Neural progenitor cell (in vitro differentiated cells): ENCODE measurements around the gene SLC35E3. TPM values are rescaled to one million over a fixed set of nuclear protein-coding genes. Genes with fewer than 3 reads are reported as not detected.
A peak's percentile ranks its signal among the peaks of the same experiment; 100 is the strongest.
"Not testable (repeated sequence)": the region's sequence is repeated elsewhere in the genome, so short reads cannot be mapped to it uniquely, and the experiment has no call there.

Experiments
- DNase-seq: peaks from one replicate; pipeline ENCODE4 v3.0.0-alpha.2; 2016; ENCODE audit warnings: low spot score
- H2AFZ ChIP-seq: fragments of 200-600 bp; sonication (generic); replicated peaks from 2 replicates; pipeline ENCODE4 v1.6.1; 2016; ENCODE audit warnings: antibody characterized with exemption
- H3F3A ChIP-seq: fragments of 200-600 bp; sonication (generic); 2 replicates; pipeline ENCODE4 v1.6.1; 2016; ENCODE audit warnings: antibody characterized with exemption, low read depth
- H3K27ac ChIP-seq: fragments of 200-600 bp; sonication (generic); 2 replicates; pipeline ENCODE4 v1.5.1; 2016; ENCODE audit warnings: mild to moderate bottlenecking
- H3K27me3 ChIP-seq: fragments of 200-600 bp; sonication (generic); 2 replicates; pipeline ENCODE4 v1.6.1; 2016; ENCODE audit warnings: mild to moderate bottlenecking, moderate library complexity
- H3K36me3 ChIP-seq: fragments of 200-600 bp; sonication (generic); 2 replicates; pipeline ENCODE4 v1.5.1; 2016
- H3K4me1 ChIP-seq: fragments of 200-600 bp; sonication (generic); 2 replicates; pipeline ENCODE4 v1.6.1; 2016; ENCODE audit warnings: mixed run types
- H3K4me2 ChIP-seq: fragments of 200-600 bp; sonication (generic); 2 replicates; pipeline ENCODE4 v1.6.1; 2016
- H3K4me3 ChIP-seq: fragments of 200-600 bp; sonication (generic); 2 replicates; pipeline ENCODE4 v1.5.1; 2016
- H3K79me2 ChIP-seq: fragments of 200-600 bp; sonication (generic); 2 replicates; pipeline ENCODE4 v1.6.1; 2016; ENCODE audit warnings: low read depth
- H3K9ac ChIP-seq: fragments of 200-600 bp; sonication (generic); 2 replicates; pipeline ENCODE4 v1.6.1; 2016
- H3K9me3 ChIP-seq: fragments of 200-600 bp; sonication (generic); 2 replicates; pipeline ENCODE4 v1.5.1; 2016; ENCODE audit warnings: low read depth
- H4K20me1 ChIP-seq: fragments of 200-600 bp; sonication (generic); 2 replicates; pipeline ENCODE4 v1.6.1; 2016; ENCODE audit warnings: low read depth
- H3K27ac Mint-ChIP-seq: 3 replicates; pipeline ENCODE4 v1.8.0; 2021; ENCODE audit warnings: mixed read lengths
- H3K27me3 Mint-ChIP-seq: 2 replicates; pipeline ENCODE4 v1.8.0; 2022; ENCODE audit warnings: low read depth, mild to moderate bottlenecking, inconsistent platforms, moderate library complexity, mixed read lengths; ENCODE audit not compliant: insufficient read depth
- H3K36me3 Mint-ChIP-seq: 3 replicates; pipeline ENCODE4 v1.8.0; 2021; ENCODE audit warnings: mixed read lengths
- H3K4me1 Mint-ChIP-seq: 3 replicates; pipeline ENCODE4 v1.8.0; 2021; ENCODE audit warnings: mixed read lengths
- H3K4me3 Mint-ChIP-seq: 3 replicates; pipeline ENCODE4 v1.8.0; 2021; ENCODE audit warnings: mild to moderate bottlenecking, moderate library complexity, mixed read lengths
- H3K9me3 Mint-ChIP-seq: 3 replicates; pipeline ENCODE4 v1.8.0; 2020; ENCODE audit warnings: mixed read lengths
- CTCF ChIP-seq: fragments of 200-600 bp; sonication (generic); IDR thresholded peaks from 2 replicates; pipeline ENCODE4 v1.5.1; 2017; ENCODE audit warnings: antibody characterized with exemption, mild to moderate bottlenecking
- EZH2 ChIP-seq: fragments of 200-600 bp; sonication (generic); IDR thresholded peaks from 2 replicates; pipeline ENCODE4 v1.6.1; 2017; ENCODE audit warnings: antibody characterized with exemption, mild to moderate bottlenecking, moderate library complexity
- EZH2phosphoT487 ChIP-seq: fragments of 200-600 bp; sonication (generic); IDR thresholded peaks from 2 replicates; pipeline ENCODE4 v1.6.1; 2017; ENCODE audit warnings: antibody characterized with exemption
- total RNA-seq: library from RNA; depleted of rRNA; stranded (reverse); fragments of >200 nt; gene quantifications from 2 replicates; pipeline ENCODE4 v1.2.3, GENCODE V29; 2015; ENCODE audit warnings: low replicate concordance

Gene SLC35E3
- total RNA-seq, 1 donor from 2014 or later, result 1.5 TPM

GRCh38 chr12:68808388-68809189, 62.6 kb downstream of the SLC35E3 start:
- Mint-ChIP-seq H3K27me3 (peaks cover 5% of the 10 kb centered on the region), H3K27ac (peak overlapping the region; percentile 98), H3K9me3 (no peaks in the 10 kb centered on the region), H3K4me1 (peaks cover 31% of the 10 kb centered on the region), H3K4me3 (peak overlapping the region; percentile 97), H3K36me3 (peaks cover 7% of the 10 kb centered on the region)
- Histone ChIP-seq H2AFZ (no peak overlapping the region), H3F3A (peaks cover 17% of the 10 kb centered on the region), H3K9ac (peak overlapping the region; percentile 85), H4K20me1 (peaks cover 15% of the 10 kb centered on the region), H3K4me3 (peak overlapping the region; percentile 64), H3K4me1 (no peaks in the 10 kb centered on the region), H3K4me2 (peak overlapping the region; percentile 84), H3K27me3 (no peaks in the 10 kb centered on the region), H3K36me3 (peaks cover 8% of the 10 kb centered on the region), H3K27ac (peak overlapping the region; percentile 90), H3K79me2 (peaks cover 56% of the 10 kb centered on the region), H3K9me3 (no peaks in the 10 kb centered on the region)
- TF ChIP-seq EZH2phosphoT487 (no peak), EZH2 (no peak), CTCF (no peak)
- peak; percentile 76 for DNase-seq

- H3K36me3 Mint-ChIP-seq, result peaks cover 9% of the 10 kb centered on the region
- no peak overlapping the region for H2AFZ ChIP-seq
- no peaks in the 10 kb centered on the region for H3K9me3 Mint-ChIP-seq
These were observed 63.4 kb downstream of the SLC35E3 start for GRCh38 chr12:68809190-68810026.

GRCh38 chr12:68810027-68810389, 64.0 kb downstream of the SLC35E3 start:
- peak overlapping the region; percentile 97 for H3K4me3 Mint-ChIP-seq
- H3K36me3 ChIP-seq, H2AFZ ChIP-seq, H3K27ac ChIP-seq, H3K27ac Mint-ChIP-seq, H3K27me3 Mint-ChIP-seq, H3K36me3 Mint-ChIP-seq, H3K9ac ChIP-seq, H3K9me3 Mint-ChIP-seq, H3K4me1 ChIP-seq, DNase-seq, H3K9me3 ChIP-seq, H3K4me2 ChIP-seq, H3K27me3 ChIP-seq: not testable (repeated sequence)
- peaks cover 25% of the 10 kb centered on the region for H3K4me1 Mint-ChIP-seq
- H3K4me3 ChIP-seq, result peak overlapping the region; percentile 64
- peaks cover 58% of the 10 kb centered on the region for H3K79me2 ChIP-seq
- peaks cover 15% of the 10 kb centered on the region for H4K20me1 ChIP-seq
- H3F3A ChIP-seq, result peaks cover 17% of the 10 kb centered on the region

More at GRCh38 chr12:68809190-68810026, 63.4 kb downstream of the SLC35E3 start:
- Histone ChIP-seq H3K4me3 (peak overlapping the region; percentile 64), H3K79me2 (peaks cover 58% of the 10 kb centered on the region), H4K20me1 (peaks cover 15% of the 10 kb centered on the region), H3K4me2 (peak overlapping the region; percentile 84), H3K27ac (no peak overlapping the region), H3K36me3 (peaks cover 8% of the 10 kb centered on the region), H3K4me1 (no peaks in the 10 kb centered on the region), H3K9me3 (no peaks in the 10 kb centered on the region), H3F3A (peaks cover 17% of the 10 kb centered on the region), H3K27me3 (no peaks in the 10 kb centered on the region), H3K9ac (no peak overlapping the region)
- DNase-seq, result no peak
- TF ChIP-seq EZH2, result no peak
- no peak for TF ChIP-seq CTCF
- TF ChIP-seq EZH2phosphoT487, result no peak
- Mint-ChIP-seq H3K4me3 (peak overlapping the region; percentile 97), H3K27me3 (peaks cover 5% of the 10 kb centered on the region), H3K4me1 (peaks cover 27% of the 10 kb centered on the region), H3K27ac (peak overlapping the region; percentile 98)

- H3K27me3 ChIP-seq, H3K4me3 ChIP-seq, H3K4me2 ChIP-seq, H2AFZ ChIP-seq, H3K27me3 Mint-ChIP-seq, H3K4me1 ChIP-seq, H3K27ac Mint-ChIP-seq, H3K4me3 Mint-ChIP-seq, DNase-seq, H3K9ac ChIP-seq, H3K9me3 ChIP-seq, H3K27ac ChIP-seq, H3K9me3 Mint-ChIP-seq: not testable (repeated sequence)
- peaks cover 17% of the 10 kb centered on the region for H3F3A ChIP-seq
- H3K4me1 Mint-ChIP-seq, result peaks cover 13% of the 10 kb centered on the region
- peaks cover 63% of the 10 kb centered on the region for H3K79me2 ChIP-seq
- H3K36me3 Mint-ChIP-seq, result peaks cover 10% of the 10 kb centered on the region
- peaks cover 15% of the 10 kb centered on the region for H4K20me1 ChIP-seq
- H3K36me3 ChIP-seq, result peaks cover 13% of the 10 kb centered on the region
These were observed 65.6 kb downstream of the SLC35E3 start for GRCh38 chr12:68811573-68811972.
